ENCODE data around the gene WDR38. TPM values are rescaled to one million over a fixed set of nuclear protein-coding genes. Genes with fewer than 3 reads are reported as not detected.

Gene WDR38
- total and polyA plus RNA-seq, 7 donors, result not detected

DNA sequence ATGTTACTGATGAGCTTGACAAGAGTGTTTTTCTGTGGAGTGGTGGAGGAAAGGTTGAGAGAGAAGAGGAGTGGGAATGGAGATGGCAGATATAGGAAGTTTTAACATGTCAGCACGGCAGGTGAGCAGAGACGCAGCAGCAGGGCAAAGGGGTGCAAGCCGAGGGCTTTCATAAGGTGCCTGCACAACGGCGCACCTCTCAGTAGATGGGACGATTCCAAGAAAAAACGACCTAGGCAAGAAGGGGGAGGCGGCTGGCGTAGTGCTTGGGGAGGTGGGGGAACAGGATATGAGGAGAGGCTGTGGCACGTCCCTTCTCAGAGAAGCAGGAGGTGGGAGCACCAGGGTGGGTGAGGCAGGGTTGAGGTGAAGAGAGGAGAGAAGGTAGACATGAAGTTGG is 33.2 kb downstream of the WDR38 start:
- no peak for DNase-seq
- Histone ChIP-seq H3K27me3 (no peaks in the 10 kb centered on the region), H3K4me1 (no peaks in the 10 kb centered on the region), H3K36me3 (peaks cover 18 to 87% (median 63%) of the 10 kb centered on the region in 4 donors), H3K4me3 (no peak overlapping the region), H3K27ac (no peak overlapping the region), H3K9me3 (no peaks in the 10 kb centered on the region)
- intact Hi-C loops (cut with DNase I), result no loop called here
- WGBS, 2 donors, result 85 to 92% methylated on average over 10 of the region's 10 CpGs
- TF ChIP-seq POLR2AphosphoS5 (IDR thresholded peaks at IDR 0.05), result no peak
- TF ChIP-seq, protein P1, sequence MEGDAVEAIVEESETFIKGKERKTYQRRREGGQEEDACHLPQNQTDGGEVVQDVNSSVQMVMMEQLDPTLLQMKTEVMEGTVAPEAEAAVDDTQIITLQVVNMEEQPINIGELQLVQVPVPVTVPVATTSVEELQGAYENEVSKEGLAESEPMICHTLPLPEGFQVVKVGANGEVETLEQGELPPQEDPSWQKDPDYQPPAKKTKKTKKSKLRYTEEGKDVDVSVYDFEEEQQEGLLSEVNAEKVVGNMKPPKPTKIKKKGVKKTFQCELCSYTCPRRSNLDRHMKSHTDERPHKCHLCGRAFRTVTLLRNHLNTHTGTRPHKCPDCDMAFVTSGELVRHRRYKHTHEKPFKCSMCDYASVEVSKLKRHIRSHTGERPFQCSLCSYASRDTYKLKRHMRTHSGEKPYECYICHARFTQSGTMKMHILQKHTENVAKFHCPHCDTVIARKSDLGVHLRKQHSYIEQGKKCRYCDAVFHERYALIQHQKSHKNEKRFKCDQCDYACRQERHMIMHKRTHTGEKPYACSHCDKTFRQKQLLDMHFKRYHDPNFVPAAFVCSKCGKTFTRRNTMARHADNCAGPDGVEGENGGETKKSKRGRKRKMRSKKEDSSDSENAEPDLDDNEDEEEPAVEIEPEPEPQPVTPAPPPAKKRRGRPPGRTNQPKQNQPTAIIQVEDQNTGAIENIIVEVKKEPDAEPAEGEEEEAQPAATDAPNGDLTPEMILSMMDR (IDR thresholded peaks at IDR 0.05), result no peak

DNA sequence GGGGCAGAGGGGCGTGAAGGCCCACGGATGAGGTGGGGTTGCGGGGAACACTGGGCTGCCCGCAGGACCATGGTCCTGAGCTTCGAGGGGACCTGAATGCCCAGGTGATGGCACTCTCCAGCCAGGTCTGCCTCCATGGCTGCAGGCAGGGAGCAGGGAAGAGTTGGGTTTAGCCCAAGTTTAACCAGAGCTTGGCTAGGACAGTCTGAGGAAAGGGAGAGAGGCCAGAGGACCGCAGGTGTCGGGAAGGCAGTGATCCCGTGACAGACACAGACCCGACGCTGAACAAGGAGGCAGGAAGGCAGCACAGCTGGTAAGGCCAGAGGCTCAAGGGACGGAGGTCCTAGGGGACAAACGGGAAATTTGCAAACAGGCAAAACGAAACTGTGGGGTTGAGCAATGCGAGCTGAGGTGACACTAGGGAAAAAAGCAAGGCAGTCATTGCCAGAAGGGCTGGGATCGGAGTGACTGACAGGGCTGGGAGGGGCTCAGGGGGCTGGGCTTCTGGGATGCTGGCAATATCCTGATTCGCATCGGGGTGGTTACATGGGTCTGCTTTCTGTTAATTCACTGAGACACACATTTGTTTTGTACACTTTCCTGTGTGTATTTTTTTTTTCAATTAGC is 33.7 kb downstream of the WDR38 start:
- 91 to 94% methylated on average over 17 of the region's 17 CpGs for WGBS, 2 donors

DNA sequence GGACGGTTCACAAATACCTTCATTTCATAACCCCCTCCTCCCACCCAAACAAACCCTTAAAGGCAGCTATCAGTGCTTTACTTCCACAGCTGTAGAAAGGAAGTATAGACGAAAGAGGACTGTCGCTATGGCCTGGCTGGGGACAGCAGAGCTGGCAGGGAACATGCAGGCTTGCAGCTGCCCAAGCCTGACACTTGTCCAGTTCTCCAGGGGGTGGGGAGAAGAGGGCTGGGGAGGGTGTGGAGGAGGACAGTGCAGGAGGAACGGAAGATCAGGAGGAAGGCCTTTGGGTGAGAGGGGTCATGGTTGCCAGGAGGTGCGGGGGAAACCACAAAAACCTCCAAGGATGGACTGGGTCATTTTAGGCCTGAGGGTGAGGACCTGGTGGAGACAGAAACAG is 34.6 kb downstream of the WDR38 start:
- 90 to 91% methylated on average over 5 of the region's 5 CpGs for WGBS, 2 donors
- H3K36me3 ChIP-seq, result peaks cover 18 to 87% (median 55%) of the 10 kb centered on the region in 4 donors
- DNase-seq, result no peak

More for the DNA sequence above, 33.7 kb downstream of the WDR38 start:
- intact Hi-C loops (cut with DNase I), result no loop called here
- H3K36me3 ChIP-seq, result peaks cover 18 to 87% (median 62%) of the 10 kb centered on the region in 4 donors
- H3K4me3 ChIP-seq, result no peak overlapping the region
- no peak overlapping the region for H3K27ac ChIP-seq
- H3K9me3 ChIP-seq, result no peaks in the 10 kb centered on the region
- no peaks in the 10 kb centered on the region for H3K4me1 ChIP-seq
- no peak for DNase-seq
- TF ChIP-seq EP300 (IDR thresholded peaks at IDR 0.05) (no peak), POLR2AphosphoS5 (IDR thresholded peaks at IDR 0.05) (no peak), POLR2A (IDR thresholded peaks at IDR 0.05) (no peak)
- TF ChIP-seq, protein P1 (IDR thresholded peaks at IDR 0.05), result no peak
- no peaks in the 10 kb centered on the region for H3K27me3 ChIP-seq

DNA sequence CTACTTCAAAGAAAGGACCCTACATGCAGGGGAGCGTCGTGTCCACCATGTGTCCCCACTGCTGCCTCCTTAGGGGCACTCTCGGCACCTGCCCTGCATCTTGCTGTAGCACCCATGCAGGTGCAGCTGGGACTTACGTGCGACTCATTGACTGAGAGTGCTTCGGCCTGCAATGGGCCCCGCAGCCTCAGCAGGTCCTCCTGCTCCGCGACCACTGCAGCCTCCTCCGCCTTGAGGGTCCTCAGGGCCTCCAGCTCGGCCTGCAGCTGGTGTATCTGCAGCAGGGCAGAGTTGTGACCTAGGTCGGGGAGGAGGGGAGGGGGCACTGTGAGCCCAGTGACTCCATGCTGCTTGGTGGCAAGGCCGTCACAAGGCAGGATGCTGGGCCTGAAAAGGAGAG is 35.7 kb downstream of the WDR38 start:
- TF ChIP-seq, protein P1 (IDR thresholded peaks at IDR 0.05), result no peak
- TF ChIP-seq EP300 (IDR thresholded peaks at IDR 0.05) (no peak), POLR2A (IDR thresholded peaks at IDR 0.05) (no peak), POLR2AphosphoS5 (IDR thresholded peaks at IDR 0.05) (no peak)
- no peaks in the 10 kb centered on the region for H3K4me1 ChIP-seq
- H3K9me3 ChIP-seq, result no peaks in the 10 kb centered on the region
- 97% methylated on average over 13 of the region's 13 CpGs for WGBS, 2 donors
- H3K27me3 ChIP-seq, result no peaks in the 10 kb centered on the region
- H3K36me3 ChIP-seq, result peaks cover 21 to 99% (median 58%) of the 10 kb centered on the region in 4 donors
- no peak for DNase-seq
- H3K4me3 ChIP-seq, result no peak overlapping the region
- intact Hi-C loops (cut with DNase I), result no loop called here
- H3K27ac ChIP-seq, result no peak overlapping the region

More for the DNA sequence above, 34.6 kb downstream of the WDR38 start:
- no peak overlapping the region for H3K4me3 ChIP-seq
- H3K27me3 ChIP-seq, result no peaks in the 10 kb centered on the region
- no peaks in the 10 kb centered on the region for H3K9me3 ChIP-seq
- TF ChIP-seq, protein P1 (IDR thresholded peaks at IDR 0.05), result no peak
- TF ChIP-seq POLR2AphosphoS5 (IDR thresholded peaks at IDR 0.05), result no peak
- no peak for TF ChIP-seq EP300 (IDR thresholded peaks at IDR 0.05)
- TF ChIP-seq POLR2A (IDR thresholded peaks at IDR 0.05), result no peak
- intact Hi-C loops (cut with DNase I), result no loop called here
- no peak overlapping the region for H3K27ac ChIP-seq
- no peaks in the 10 kb centered on the region for H3K4me1 ChIP-seq

DNA sequence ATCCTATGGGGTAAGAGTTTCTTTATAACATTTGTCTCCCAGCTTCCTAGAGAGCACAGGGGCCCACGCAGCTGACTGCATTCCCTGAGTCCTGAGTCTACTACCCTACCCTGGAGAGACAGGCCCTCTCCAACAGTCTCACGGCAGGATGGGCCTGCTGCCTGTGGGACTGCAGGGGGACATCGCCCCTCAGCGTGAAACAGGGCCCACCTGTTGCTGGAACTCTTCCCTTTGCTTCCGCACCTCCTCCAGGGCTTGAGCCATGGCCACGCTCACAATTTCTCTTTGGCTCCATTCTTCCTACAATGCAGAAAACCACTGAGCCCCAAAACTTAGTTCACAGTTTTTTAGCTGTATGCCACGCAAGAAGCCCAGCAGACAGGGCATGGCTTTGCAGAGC is 36.9 kb downstream of the WDR38 start:
- H3K4me3 ChIP-seq, result no peak overlapping the region
- no peaks in the 10 kb centered on the region for H3K9me3 ChIP-seq
- H3K27me3 ChIP-seq, result no peaks in the 10 kb centered on the region
- intact Hi-C loops (cut with DNase I), result no loop called here
- WGBS, 2 donors, result 96 to 99% methylated on average over 7 of the region's 7 CpGs
- TF ChIP-seq, protein P1 (IDR thresholded peaks at IDR 0.05), result no peak
- TF ChIP-seq EP300 (IDR thresholded peaks at IDR 0.05) (no peak), POLR2A (IDR thresholded peaks at IDR 0.05) (no peak), POLR2AphosphoS5 (IDR thresholded peaks at IDR 0.05) (no peak)
- no peak overlapping the region for H3K27ac ChIP-seq
- H3K4me1 ChIP-seq, result no peaks in the 10 kb centered on the region
- DNase-seq, result no peak
- peaks cover 23 to 89% (median 56%) of the 10 kb centered on the region in 4 donors for H3K36me3 ChIP-seq

All from sigmoid colon (tissue), 7 donors.